Ishikawa (cell line): ENCODE measurements around the gene RWDD1.

Experiments
- CEBPB ChIP-seq: IDR thresholded peaks from 2 replicates; pipeline ENCODE4 v1.6.1; 2012
- EGR1 ChIP-seq: IDR thresholded peaks from 2 replicates; pipeline ENCODE4 v1.6.1; 2012
- EP300 ChIP-seq: IDR thresholded peaks from 2 replicates; pipeline ENCODE4 v1.6.1; 2012; ENCODE audit warnings: borderline replicate concordance
- RAD21 ChIP-seq: IDR thresholded peaks from 2 replicates; pipeline ENCODE4 v1.6.1; 2012; ENCODE audit warnings: low read depth
- TAF1 ChIP-seq: IDR thresholded peaks from 2 replicates; pipeline ENCODE4 v1.6.1; 2012; ENCODE audit warnings: low read depth, mild to moderate bottlenecking
- YY1 ChIP-seq: IDR thresholded peaks from 2 replicates; pipeline ENCODE4 v1.6.1; 2012; ENCODE audit warnings: low read depth
- ZBTB7A ChIP-seq: IDR thresholded peaks from 2 replicates; pipeline ENCODE4 v1.6.1; 2012; ENCODE audit warnings: low read depth
- TF ChIP-seq, protein P1 (sequence below): IDR thresholded peaks from 2 replicates; pipeline ENCODE4 v1.6.1; 2012
- TF ChIP-seq, protein P2 (sequence below): IDR thresholded peaks from 2 replicates; pipeline ENCODE4 v1.6.1; 2012; ENCODE audit warnings: low read depth, mild to moderate bottlenecking

DNA sequence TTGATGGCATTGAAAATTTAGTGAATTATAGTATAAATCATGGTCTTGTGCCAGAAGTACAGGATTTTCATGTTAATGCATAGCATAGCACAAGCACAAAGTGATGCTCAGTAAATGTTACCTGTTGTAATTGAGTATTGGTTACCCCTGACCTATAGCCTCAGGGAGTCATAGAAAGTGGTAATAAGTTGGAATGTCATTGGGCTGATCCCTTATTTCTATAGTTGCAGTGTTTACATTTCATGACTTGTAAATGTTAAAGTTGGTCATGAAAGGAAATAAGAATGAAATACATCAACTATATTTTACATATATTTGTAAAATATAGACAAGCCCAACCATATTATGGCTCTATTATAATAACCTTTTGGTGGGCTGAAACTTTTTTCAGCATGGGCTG lies 7.0 kb downstream of the RWDD1 start:
- TF ChIP-seq, protein P1, sequence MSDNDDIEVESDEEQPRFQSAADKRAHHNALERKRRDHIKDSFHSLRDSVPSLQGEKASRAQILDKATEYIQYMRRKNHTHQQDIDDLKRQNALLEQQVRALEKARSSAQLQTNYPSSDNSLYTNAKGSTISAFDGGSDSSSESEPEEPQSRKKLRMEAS: no peak
- no peak for TF ChIP-seq EGR1
- no peak for TF ChIP-seq EP300
- no peak for TF ChIP-seq ZBTB7A
- no peak for TF ChIP-seq CEBPB
- TF ChIP-seq RAD21: no peak
- no peak for TF ChIP-seq YY1
- TF ChIP-seq TAF1: no peak
- TF ChIP-seq, protein P2, sequence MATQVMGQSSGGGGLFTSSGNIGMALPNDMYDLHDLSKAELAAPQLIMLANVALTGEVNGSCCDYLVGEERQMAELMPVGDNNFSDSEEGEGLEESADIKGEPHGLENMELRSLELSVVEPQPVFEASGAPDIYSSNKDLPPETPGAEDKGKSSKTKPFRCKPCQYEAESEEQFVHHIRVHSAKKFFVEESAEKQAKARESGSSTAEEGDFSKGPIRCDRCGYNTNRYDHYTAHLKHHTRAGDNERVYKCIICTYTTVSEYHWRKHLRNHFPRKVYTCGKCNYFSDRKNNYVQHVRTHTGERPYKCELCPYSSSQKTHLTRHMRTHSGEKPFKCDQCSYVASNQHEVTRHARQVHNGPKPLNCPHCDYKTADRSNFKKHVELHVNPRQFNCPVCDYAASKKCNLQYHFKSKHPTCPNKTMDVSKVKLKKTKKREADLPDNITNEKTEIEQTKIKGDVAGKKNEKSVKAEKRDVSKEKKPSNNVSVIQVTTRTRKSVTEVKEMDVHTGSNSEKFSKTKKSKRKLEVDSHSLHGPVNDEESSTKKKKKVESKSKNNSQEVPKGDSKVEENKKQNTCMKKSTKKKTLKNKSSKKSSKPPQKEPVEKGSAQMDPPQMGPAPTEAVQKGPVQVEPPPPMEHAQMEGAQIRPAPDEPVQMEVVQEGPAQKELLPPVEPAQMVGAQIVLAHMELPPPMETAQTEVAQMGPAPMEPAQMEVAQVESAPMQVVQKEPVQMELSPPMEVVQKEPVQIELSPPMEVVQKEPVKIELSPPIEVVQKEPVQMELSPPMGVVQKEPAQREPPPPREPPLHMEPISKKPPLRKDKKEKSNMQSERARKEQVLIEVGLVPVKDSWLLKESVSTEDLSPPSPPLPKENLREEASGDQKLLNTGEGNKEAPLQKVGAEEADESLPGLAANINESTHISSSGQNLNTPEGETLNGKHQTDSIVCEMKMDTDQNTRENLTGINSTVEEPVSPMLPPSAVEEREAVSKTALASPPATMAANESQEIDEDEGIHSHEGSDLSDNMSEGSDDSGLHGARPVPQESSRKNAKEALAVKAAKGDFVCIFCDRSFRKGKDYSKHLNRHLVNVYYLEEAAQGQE: no peak
